Measurements from ENCODE around the gene ATG16L2.
"Not testable (repeated sequence)": the region's sequence is repeated elsewhere in the genome, so short reads cannot be mapped to it uniquely, and the experiment has no call there.

ATG16L2 gene

GRCh38 chr11:72850832-72851231, 36.6 kb downstream of the ATG16L2 start:
- no peak for DNase-seq

GRCh38 chr11:72851726-72852125, 37.5 kb downstream of the ATG16L2 start:
- no peak for DNase-seq

- no peak for DNase-seq
These were observed 41.9 kb downstream of the ATG16L2 start for GRCh38 chr11:72856065-72856464.

- DNase-seq: no peak
These were observed 42.5 kb downstream of the ATG16L2 start for GRCh38 chr11:72856551-72857345.

GRCh38 chr11:72858267-72858666, 44.1 kb downstream of the ATG16L2 start:
- not testable (repeated sequence) for DNase-seq

GRCh38 chr11:72859126-72859525, 44.9 kb downstream of the ATG16L2 start:
- DNase-seq: no peak

GRCh38 chr11:72860010-72860409, 45.8 kb downstream of the ATG16L2 start:
- DNase-seq: no peak

GRCh38 chr11:72860592-72860991, 46.4 kb downstream of the ATG16L2 start:
- no peak for DNase-seq

GRCh38 chr11:72863091-72863490, 48.9 kb downstream of the ATG16L2 start:
- no peak for DNase-seq

GRCh38 chr11:72863916-72864315, 49.7 kb downstream of the ATG16L2 start:
- no peak for DNase-seq

GRCh38 chr11:72864702-72865655, 50.8 kb downstream of the ATG16L2 start:
- DNase-seq: no peak

GRCh38 chr11:72867970-72868369, 53.8 kb downstream of the ATG16L2 start:
- DNase-seq: no peak

GRCh38 chr11:72869831-72870230, 55.6 kb downstream of the ATG16L2 start:
- DNase-seq: no peak

GRCh38 chr11:72871119-72871518, 56.9 kb downstream of the ATG16L2 start:
- no peak for DNase-seq

- no peak for DNase-seq
These were observed 57.8 kb downstream of the ATG16L2 start for GRCh38 chr11:72872012-72872411.

GRCh38 chr11:72875736-72876135, 61.5 kb downstream of the ATG16L2 start:
- no peak for DNase-seq

- DNase-seq: no peak
These were observed 61.9 kb downstream of the ATG16L2 start for GRCh38 chr11:72876147-72876546.
